HG03060 (cell line): Measurements from ENCODE around the gene MAG.

Experiments used
- ATAC-seq: cut with Tn5 transposase; IDR thresholded peaks from one replicate; pipeline ENCODE4 v1.9.1; 2021; ENCODE audit warnings: low read depth, moderate number of reproducible peaks; ENCODE audit not compliant: unreplicated experiment

MAG gene, protein sequence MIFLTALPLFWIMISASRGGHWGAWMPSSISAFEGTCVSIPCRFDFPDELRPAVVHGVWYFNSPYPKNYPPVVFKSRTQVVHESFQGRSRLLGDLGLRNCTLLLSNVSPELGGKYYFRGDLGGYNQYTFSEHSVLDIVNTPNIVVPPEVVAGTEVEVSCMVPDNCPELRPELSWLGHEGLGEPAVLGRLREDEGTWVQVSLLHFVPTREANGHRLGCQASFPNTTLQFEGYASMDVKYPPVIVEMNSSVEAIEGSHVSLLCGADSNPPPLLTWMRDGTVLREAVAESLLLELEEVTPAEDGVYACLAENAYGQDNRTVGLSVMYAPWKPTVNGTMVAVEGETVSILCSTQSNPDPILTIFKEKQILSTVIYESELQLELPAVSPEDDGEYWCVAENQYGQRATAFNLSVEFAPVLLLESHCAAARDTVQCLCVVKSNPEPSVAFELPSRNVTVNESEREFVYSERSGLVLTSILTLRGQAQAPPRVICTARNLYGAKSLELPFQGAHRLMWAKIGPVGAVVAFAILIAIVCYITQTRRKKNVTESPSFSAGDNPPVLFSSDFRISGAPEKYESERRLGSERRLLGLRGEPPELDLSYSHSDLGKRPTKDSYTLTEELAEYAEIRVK

GRCh38 chr19:35291916-35292315 is at the start of gene MAG:
Gene MAG, plus strand, starts transcription at chr19:35292161. Its CDS starts 3,248 bp downstream, at chr19:35295409.
- ATAC-seq: no peak

GRCh38 chr19:35246466-35247092 is 45.4 kb upstream of the MAG start:
- no peak for ATAC-seq

DNA sequence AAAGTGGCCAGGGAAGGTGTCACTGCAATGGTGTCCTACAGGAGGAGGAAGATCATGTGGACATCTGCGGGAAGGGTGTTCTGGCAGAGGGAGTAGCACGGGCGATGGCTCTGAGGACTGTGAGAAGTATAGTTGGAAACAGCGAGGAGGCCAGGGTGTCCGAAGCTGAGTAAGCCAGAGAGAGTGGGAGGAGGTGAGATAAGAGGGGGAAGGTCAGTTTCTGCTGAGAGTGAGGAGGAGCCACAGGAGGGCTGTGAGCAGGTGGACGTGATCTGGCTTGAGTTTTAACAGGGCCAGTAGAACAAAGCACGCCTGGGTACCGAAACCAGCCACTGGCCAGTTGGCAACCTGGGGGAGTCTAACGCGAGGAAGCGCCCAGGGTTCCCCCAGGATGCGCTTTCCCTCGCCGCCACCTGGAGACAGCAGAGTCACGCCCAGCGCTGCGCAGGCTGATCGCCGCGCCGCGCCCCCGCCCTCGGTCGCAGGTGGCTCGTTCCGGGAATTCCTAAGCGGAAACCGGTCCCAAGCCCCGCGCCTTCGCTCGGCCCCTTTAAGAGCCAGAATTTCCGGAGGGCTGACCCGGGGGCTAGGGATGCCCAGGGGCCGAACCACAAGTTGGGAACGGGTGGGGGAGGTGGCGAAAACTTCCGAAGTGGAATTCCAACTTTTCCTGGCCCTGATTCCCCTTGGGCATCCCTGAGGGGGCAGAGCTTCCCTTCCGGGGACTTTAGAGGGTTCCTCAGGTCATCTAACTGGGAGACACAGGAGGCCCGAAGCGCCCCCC is 44.2 kb upstream of the MAG start:
- ATAC-seq: no peak

DNA sequence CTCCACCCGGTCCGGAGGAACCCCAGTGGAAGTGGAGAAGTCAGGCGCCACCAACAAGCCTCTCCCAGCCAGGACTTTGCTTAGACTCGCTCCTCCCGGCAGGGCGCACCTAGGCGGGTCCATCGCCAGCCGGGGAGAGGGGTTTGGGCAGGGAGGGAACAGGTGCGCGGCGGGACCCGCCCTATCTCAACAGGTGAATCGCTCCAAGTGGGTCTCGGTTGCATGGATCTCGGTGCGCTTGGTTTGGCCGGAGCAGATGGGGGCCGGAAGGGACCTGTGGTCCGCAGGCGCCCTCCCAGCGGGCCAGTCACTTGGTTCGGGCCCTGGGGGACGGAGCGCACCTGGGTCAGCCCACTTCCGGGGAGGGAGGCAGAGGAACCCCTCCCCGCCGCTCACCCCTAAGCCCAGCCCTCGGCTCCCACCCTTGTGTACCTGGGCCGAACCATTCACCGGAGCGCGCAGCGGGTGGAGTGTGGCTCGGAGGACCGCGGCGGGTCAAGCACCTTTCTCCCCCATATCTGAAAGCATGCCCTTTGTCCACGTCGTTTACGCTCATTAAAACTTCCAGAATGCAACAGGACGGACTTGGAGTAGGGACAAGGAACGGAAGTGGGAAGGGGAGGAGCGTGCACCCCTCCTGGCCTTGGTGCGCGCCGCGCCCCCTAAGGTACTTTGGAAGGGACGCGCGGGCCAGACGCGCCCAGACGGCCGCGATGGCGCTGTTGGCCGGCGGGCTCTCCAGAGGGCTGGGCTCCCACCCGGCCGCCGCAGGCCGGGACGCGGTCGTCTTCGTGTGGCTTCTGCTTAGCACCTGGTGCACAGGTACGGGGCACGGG is 43.4 kb upstream of the MAG start, which contains the start of gene LSR:
Gene LSR, plus strand, starts transcription at position 693 of the 836 bp plus-strand sequence. Its CDS starts 21 bp downstream, at position 714.
- ATAC-seq: no peak

GRCh38 chr19:35249146-35249847 is 42.7 kb upstream of the MAG start:
- no peak for ATAC-seq

DNA sequence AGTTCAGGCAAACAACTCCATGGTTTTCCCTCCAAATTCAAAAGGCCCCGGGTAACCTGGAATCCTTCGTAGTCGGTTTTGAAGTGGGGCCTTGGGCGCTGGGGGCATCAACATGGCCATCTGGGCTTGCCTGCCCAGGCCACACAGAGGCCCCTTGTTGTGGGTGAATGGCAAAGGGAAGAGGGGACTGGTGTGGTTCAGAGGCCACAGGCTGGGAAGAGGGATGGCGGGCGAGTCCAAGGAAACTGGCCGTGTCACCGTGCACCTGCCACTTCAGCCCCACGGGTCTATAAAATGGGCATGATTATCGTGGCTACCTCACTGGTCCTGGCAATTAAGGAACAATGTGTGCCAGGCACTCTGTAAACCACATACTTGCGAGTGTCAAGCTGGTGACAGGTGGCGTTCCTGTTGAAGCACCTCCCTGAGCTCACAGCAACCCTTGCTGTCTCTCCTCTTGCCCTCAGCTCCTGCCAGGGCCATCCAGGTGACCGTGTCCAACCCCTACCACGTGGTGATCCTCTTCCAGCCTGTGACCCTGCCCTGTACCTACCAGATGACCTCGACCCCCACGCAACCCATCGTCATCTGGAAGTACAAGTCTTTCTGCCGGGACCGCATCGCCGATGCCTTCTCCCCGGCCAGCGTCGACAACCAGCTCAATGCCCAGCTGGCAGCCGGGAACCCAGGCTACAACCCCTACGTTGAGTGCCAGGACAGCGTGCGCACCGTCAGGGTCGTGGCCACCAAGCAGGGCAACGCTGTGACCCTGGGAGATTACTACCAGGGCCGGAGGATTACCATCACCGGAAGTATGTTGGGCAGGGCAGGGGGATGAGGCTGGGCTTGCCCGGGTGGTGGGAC is 41.9 kb upstream of the MAG start:
- ATAC-seq: no peak

GRCh38 chr19:35251456-35251855 is 40.5 kb upstream of the MAG start:
- ATAC-seq: no peak

GRCh38 chr19:35253316-35254286 is 38.4 kb upstream of the MAG start:
- ATAC-seq: no peak

- ATAC-seq: no peak
These were observed 37.3 kb upstream of the MAG start for GRCh38 chr19:35254341-35255297.

- no peak for ATAC-seq
These were observed 35.4 kb upstream of the MAG start for GRCh38 chr19:35256566-35256965.

DNA sequence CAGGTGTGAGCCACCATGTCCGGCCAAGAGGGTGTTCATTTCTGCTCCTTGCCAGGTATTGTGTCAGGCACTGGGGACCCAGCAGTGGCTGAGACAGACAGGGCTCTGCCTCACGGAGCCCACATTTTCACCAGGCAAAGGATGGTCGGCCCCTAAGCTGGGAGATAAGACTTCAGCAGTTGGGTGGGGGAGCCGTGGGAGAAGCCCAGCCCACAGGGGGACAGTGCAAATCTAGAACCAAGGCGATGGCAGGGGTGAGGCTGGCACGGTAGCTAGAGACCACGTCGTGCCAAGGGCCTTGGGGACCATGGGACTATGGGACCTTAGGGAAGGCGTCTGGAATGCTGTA is 34.9 kb upstream of the MAG start:
- ATAC-seq: no peak

GRCh38 chr19:35260694-35261304 is 31.2 kb upstream of the MAG start:
- no peak for ATAC-seq

DNA sequence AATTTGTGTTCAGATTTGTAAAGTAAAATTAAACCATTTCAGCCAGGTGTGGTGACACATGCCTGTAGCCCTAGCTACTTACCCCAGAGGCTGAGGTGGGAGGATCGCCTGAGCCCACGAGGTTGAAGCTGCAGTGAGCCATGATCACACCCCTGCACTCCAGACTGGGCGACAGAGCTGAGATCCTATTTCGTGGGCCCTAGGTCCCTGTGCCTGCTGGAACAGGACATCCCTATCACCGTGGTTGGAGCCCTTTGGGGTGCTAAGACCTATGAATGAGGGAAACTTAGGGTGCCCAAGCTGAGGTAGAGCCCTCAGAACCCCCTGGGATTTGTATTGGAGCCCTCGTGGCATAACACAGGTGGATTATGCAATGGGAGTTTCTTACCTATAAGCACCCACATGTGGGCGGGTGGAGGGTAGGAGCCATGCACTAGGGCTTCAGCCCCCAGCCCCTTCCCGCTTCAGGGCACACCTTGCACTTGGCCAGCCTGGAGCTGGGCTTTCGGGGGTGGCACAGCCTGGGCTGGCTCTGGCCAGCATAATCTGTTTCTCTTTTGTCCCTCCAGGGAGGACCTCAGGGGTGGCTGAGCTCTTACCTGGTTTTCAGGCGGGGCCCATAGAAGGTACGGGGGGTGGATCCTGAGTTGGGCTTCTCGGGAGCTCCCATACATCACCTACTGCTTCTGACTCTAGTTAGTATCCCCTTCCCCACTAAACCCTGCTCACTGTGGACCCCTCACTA is 30.4 kb upstream of the MAG start:
- no peak for ATAC-seq

GRCh38 chr19:35262101-35262761 is 29.7 kb upstream of the MAG start:
- ATAC-seq: no peak
